ENCODE measurements around the gene PLAGL2. TPM values are rescaled to one million over a fixed set of nuclear protein-coding genes. Genes with fewer than 3 reads are reported as not detected.

Gene PLAGL2
- total RNA-seq, 1 experiment from 2014 or later, result 44.4 TPM

- Mint-ChIP-seq H3K27me3 (ENCODE audit: low read depth) (no peaks in the 10 kb centered on the region; the same call in 1 of the 2 replicates), H3K36me3 (ENCODE audit: insufficient read depth in 1 of 3, low read depth in 3 of 3) (peaks cover 0 to 9% (median 3%) of the 10 kb centered on the region in 3 experiments; a peak in 5 of 7 replicates), H3K9me3 (no peaks in the 10 kb centered on the region), H3K4me1 (peaks cover 3 to 6% of the 10 kb centered on the region in 2 experiments), H3K27ac (no peak overlapping the region), H3K4me3 (no peak overlapping the region)
- H3K23ac ChIP-seq (ENCODE audit: insufficient read length, low read depth, low read length), result no peak overlapping the region
- H3T11ph ChIP-seq (ENCODE audit: low read length), result no peak overlapping the region
- no peak overlapping the region for H3K18ac ChIP-seq (ENCODE audit: insufficient read length, low read depth, low read length)
- H2AK5ac ChIP-seq (ENCODE audit: insufficient read length, low read length), result no peak overlapping the region
- H3K4me2 ChIP-seq (ENCODE audit: insufficient read depth, insufficient read length, low read length), result no peak overlapping the region
- DNase-seq, result no peak
- no peaks in the 10 kb centered on the region for H3K79me2 ChIP-seq (ENCODE audit: insufficient read depth, low read length)
- H2BK120ac ChIP-seq (ENCODE audit: low read depth, low read length, poor library complexity, severe bottlenecking), result no peak overlapping the region
- no peaks in the 10 kb centered on the region for H4K20me1 ChIP-seq (ENCODE audit: control insufficient read depth, insufficient read depth, insufficient read length)
- H3K4ac ChIP-seq (ENCODE audit: low read depth, low read length), result no peak overlapping the region
- TF ChIP-seq, protein P1, sequence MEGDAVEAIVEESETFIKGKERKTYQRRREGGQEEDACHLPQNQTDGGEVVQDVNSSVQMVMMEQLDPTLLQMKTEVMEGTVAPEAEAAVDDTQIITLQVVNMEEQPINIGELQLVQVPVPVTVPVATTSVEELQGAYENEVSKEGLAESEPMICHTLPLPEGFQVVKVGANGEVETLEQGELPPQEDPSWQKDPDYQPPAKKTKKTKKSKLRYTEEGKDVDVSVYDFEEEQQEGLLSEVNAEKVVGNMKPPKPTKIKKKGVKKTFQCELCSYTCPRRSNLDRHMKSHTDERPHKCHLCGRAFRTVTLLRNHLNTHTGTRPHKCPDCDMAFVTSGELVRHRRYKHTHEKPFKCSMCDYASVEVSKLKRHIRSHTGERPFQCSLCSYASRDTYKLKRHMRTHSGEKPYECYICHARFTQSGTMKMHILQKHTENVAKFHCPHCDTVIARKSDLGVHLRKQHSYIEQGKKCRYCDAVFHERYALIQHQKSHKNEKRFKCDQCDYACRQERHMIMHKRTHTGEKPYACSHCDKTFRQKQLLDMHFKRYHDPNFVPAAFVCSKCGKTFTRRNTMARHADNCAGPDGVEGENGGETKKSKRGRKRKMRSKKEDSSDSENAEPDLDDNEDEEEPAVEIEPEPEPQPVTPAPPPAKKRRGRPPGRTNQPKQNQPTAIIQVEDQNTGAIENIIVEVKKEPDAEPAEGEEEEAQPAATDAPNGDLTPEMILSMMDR (conservative IDR thresholded peaks at IDR 0.05), result no peak
- H3K27ac ChIP-seq (ENCODE audit: insufficient read length, low read depth, low read length), result no peak overlapping the region
- no peaks in the 10 kb centered on the region for H3K79me1 ChIP-seq (ENCODE audit: insufficient read depth, low read depth, low read length, poor library complexity, severe bottlenecking)
- H3K56ac ChIP-seq (ENCODE audit: insufficient read length, low read depth, low read length), result no peak overlapping the region
- no peak overlapping the region for H2BK12ac ChIP-seq (ENCODE audit: insufficient read length, low read depth, low read length)
- H3K9ac ChIP-seq (ENCODE audit: extremely low read depth, insufficient read length, low read length), result no peak overlapping the region
- no peaks in the 10 kb centered on the region for H3K23me2 ChIP-seq (ENCODE audit: insufficient read length, low read depth, low read length, poor library complexity, severe bottlenecking)
- no peak overlapping the region for H3K14ac ChIP-seq (ENCODE audit: insufficient read depth, low read length)
- H2AFZ ChIP-seq (ENCODE audit: low read length), result no peak overlapping the region
- no peak overlapping the region for H2BK15ac ChIP-seq (ENCODE audit: low read depth, low read length)
- H2BK5ac ChIP-seq (ENCODE audit: insufficient read length, low read length), result no peak overlapping the region
- H4K91ac ChIP-seq (ENCODE audit: insufficient read length, low read depth, low read length), result no peak overlapping the region
- H4K8ac ChIP-seq (replicated peaks; ENCODE audit: insufficient read length, low read depth, low read length), result no peak overlapping the region
- H2BK20ac ChIP-seq (ENCODE audit: low read depth, low read length, poor library complexity, severe bottlenecking), result no peak overlapping the region
- WGBS (ENCODE audit: extremely low coverage, insufficient read length, low lambda C conversion rate), result no CpG with 5 or more reads among the region's 4 CpGs
- H3K4me1 ChIP-seq (ENCODE audit: insufficient read depth, low read length), result no peaks in the 10 kb centered on the region
- no peaks in the 10 kb centered on the region for H3K27me3 ChIP-seq (ENCODE audit: insufficient read depth, low read length)
- no peaks in the 10 kb centered on the region for H3K9me3 ChIP-seq (ENCODE audit: control insufficient read depth, low read depth, low read length)
- H4K5ac ChIP-seq (ENCODE audit: insufficient read length, low read depth, low read length), result no peak overlapping the region
Observed at GRCh38 chr20:32183947-32184635, 23.5 kb downstream of the PLAGL2 start.

Data from H9 (cell line).